ENCODE data around the gene GAPDHS. TPM values are rescaled to one million over a fixed set of nuclear protein-coding genes. Genes with fewer than 3 reads are reported as not detected.
A peak's percentile ranks its signal among the peaks of the same experiment; 100 is the strongest.

GAPDHS gene
- total RNA-seq = under 1 TPM in 1 of 4 donors, not detected in 3; 0.54 TPM

- DNase-seq = no peak
- H3K4me1 ChIP-seq = no peaks in the 10 kb centered on the region
- H3K36me3 ChIP-seq = no peaks in the 10 kb centered on the region
- TF ChIP-seq CTCF (IDR thresholded peaks at IDR 0.05) (no peak), POLR2A (IDR thresholded peaks at IDR 0.05) (no peak)
- peaks cover 0 to 5% of the 10 kb centered on the region in 2 donors for H3K27me3 ChIP-seq
- no peak within 1 kb of the TSS for H3K27ac ChIP-seq
- H3K4me3 ChIP-seq = no peak within 1 kb of the TSS
- no peaks in the 10 kb centered on the region for H3K9me3 ChIP-seq
Observed at GRCh38 chr19:35533201-35533821, at the start of gene GAPDHS. Gene GAPDHS, plus strand, starts transcription at chr19:35533456. Its CDS starts 72 bp downstream, at chr19:35533528.

DNA sequence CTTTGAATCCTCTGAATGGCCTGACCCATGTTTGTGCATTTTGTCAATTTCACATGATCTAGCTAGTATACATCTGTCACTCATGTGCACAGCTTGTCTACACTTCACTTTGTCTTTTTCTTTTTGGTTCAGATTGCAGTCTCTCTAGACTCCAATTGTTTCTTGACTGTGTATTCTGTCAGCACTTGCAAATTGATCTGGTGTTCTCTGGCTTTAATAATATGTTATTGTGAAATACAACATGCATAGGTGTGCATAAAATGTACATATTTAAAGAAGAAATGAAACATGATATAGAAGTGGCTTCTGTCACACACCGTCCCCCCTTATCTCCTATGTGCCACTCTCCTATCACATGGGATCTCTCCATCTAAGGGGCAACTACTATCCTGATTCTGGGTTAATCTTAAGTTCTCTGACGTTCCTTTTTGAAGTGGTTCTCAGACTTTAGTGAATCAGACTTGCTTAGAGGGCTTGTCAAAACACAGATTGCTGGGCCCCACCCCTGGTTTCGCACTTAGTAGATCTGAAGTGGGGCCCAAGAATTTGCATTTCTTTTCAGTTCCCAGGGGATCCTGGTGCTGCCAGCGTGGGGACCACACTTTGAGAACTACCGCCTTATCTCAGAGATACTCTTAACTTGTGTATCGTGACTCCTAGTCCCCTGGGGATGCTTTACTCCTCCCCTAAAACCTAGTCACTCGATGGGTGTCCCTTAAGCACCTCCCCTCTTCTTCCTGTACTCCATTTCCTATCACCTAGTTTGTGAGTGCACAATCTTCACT, 48.8 kb upstream of the GAPDHS start:
- Histone ChIP-seq H3K4me3 (no peak overlapping the region), H3K9me3 (no peaks in the 10 kb centered on the region), H3K27me3 (no peaks in the 10 kb centered on the region), H3K27ac (no peak overlapping the region), H3K4me1 (no peaks in the 10 kb centered on the region), H3K36me3 (no peaks in the 10 kb centered on the region)
- DNase-seq = peak in 1 of 3 donors; percentile 32
- no peak for TF ChIP-seq CTCF (IDR thresholded peaks at IDR 0.05)
- TF ChIP-seq POLR2A (IDR thresholded peaks at IDR 0.05) = no peak

- no peaks in the 10 kb centered on the region for H3K36me3 ChIP-seq
- H3K4me3 ChIP-seq = no peak overlapping the region
- no peak for TF ChIP-seq CTCF (IDR thresholded peaks at IDR 0.05)
- TF ChIP-seq POLR2A (IDR thresholded peaks at IDR 0.05) = no peak
- H3K27ac ChIP-seq = no peak overlapping the region
- H3K9me3 ChIP-seq = no peaks in the 10 kb centered on the region
- no peak for DNase-seq
- no peaks in the 10 kb centered on the region for H3K4me1 ChIP-seq
- no peaks in the 10 kb centered on the region for H3K27me3 ChIP-seq
Observed at GRCh38 chr19:35486268-35486708, 47.0 kb upstream of the GAPDHS start.

GRCh38 chr19:35487656-35488182, 45.5 kb upstream of the GAPDHS start:
- TF ChIP-seq POLR2A (IDR thresholded peaks at IDR 0.05) (no peak), CTCF (IDR thresholded peaks at IDR 0.05) (no peak)
- Histone ChIP-seq H3K4me1 (no peaks in the 10 kb centered on the region), H3K9me3 (no peaks in the 10 kb centered on the region), H3K27ac (no peak overlapping the region), H3K27me3 (no peaks in the 10 kb centered on the region), H3K4me3 (no peak overlapping the region), H3K36me3 (no peaks in the 10 kb centered on the region)
- no peak for DNase-seq

DNA sequence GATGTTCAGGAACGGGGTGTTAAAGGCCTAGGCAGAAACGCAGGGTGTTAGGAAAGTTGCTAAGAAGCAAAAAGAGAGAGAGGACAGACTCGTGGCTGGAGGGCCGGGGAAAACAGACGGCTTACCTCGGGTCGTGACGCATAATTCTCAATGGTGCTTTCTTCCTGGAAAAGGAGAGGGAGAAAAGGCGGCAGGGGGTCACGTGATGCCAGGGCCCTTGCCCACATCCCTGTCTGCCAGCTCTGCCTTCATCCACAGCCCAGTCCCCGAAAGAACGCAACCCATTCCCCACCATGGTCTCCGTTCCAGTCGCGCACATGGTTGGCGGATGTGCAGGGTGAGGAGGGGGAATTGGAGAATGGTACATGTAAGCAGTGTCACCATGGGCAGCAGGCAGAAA, 44.6 kb upstream of the GAPDHS start:
- Histone ChIP-seq H3K27me3 (no peaks in the 10 kb centered on the region), H3K27ac (no peak overlapping the region), H3K4me3 (no peak overlapping the region), H3K36me3 (no peaks in the 10 kb centered on the region), H3K4me1 (no peaks in the 10 kb centered on the region), H3K9me3 (no peaks in the 10 kb centered on the region)
- no peak for DNase-seq
- TF ChIP-seq CTCF (IDR thresholded peaks at IDR 0.05) = no peak
- no peak for TF ChIP-seq POLR2A (IDR thresholded peaks at IDR 0.05)
